ENCODE results near the gene RNF26.

Gene RNF26

GRCh38 chr11:119332111-119332765 lies 2.1 kb upstream of the RNF26 start:
- Histone ChIP-seq H3K27ac (no peak overlapping the region), H3K4me3 (ENCODE audit: low read depth, low read length) (no peak overlapping the region), H3K27me3 (ENCODE audit: insufficient read depth, low read depth, severe bottlenecking) (no peaks in the 10 kb centered on the region), H3K36me3 (no peaks in the 10 kb centered on the region), H3K9me3 (ENCODE audit: severe bottlenecking) (no peaks in the 10 kb centered on the region)
- DNase-seq: peak; percentile 55
- no peak for TF ChIP-seq CTCF (IDR thresholded peaks at IDR 0.05; ENCODE audit: low read depth, low read length)

GRCh38 chr11:119335091-119335654 lies 846 bp downstream of the RNF26 start:
- no peak for TF ChIP-seq CTCF (IDR thresholded peaks at IDR 0.05; ENCODE audit: low read depth, low read length)
- Histone ChIP-seq H3K27me3 (ENCODE audit: insufficient read depth, low read depth, severe bottlenecking) (peaks cover 14% of the 10 kb centered on the region), H3K27ac (no peak overlapping the region), H3K4me3 (ENCODE audit: low read depth, low read length) (no peak overlapping the region), H3K9me3 (ENCODE audit: severe bottlenecking) (no peaks in the 10 kb centered on the region), H3K36me3 (no peaks in the 10 kb centered on the region)
- DNase-seq: no peak

- no peak overlapping the region for H3K4me3 ChIP-seq (ENCODE audit: low read depth, low read length)
- no peak for DNase-seq
- no peak for TF ChIP-seq CTCF (IDR thresholded peaks at IDR 0.05; ENCODE audit: low read depth, low read length)
- H3K9me3 ChIP-seq (ENCODE audit: severe bottlenecking): no peaks in the 10 kb centered on the region
- H3K27ac ChIP-seq: no peak overlapping the region
- peaks cover 18% of the 10 kb centered on the region for H3K27me3 ChIP-seq (ENCODE audit: insufficient read depth, low read depth, severe bottlenecking)
- H3K36me3 ChIP-seq: no peaks in the 10 kb centered on the region
These were observed 1.6 kb downstream of the RNF26 start for GRCh38 chr11:119335655-119336543.

GRCh38 chr11:119336744-119337469 lies 2.6 kb downstream of the RNF26 start:
- Histone ChIP-seq H3K4me3 (ENCODE audit: low read depth, low read length) (no peak overlapping the region), H3K9me3 (ENCODE audit: severe bottlenecking) (no peaks in the 10 kb centered on the region), H3K36me3 (no peaks in the 10 kb centered on the region), H3K27me3 (ENCODE audit: insufficient read depth, low read depth, severe bottlenecking) (peaks cover 25% of the 10 kb centered on the region), H3K27ac (no peak overlapping the region)
- TF ChIP-seq CTCF (IDR thresholded peaks at IDR 0.05; ENCODE audit: low read depth, low read length): no peak
- DNase-seq: no peak

GRCh38 chr11:119337581-119338317 lies 3.4 kb downstream of the RNF26 start:
- Histone ChIP-seq H3K36me3 (no peaks in the 10 kb centered on the region), H3K9me3 (ENCODE audit: severe bottlenecking) (no peaks in the 10 kb centered on the region), H3K27me3 (ENCODE audit: insufficient read depth, low read depth, severe bottlenecking) (peaks cover 25% of the 10 kb centered on the region), H3K27ac (no peak overlapping the region), H3K4me3 (ENCODE audit: low read depth, low read length) (no peak overlapping the region)
- TF ChIP-seq CTCF (IDR thresholded peaks at IDR 0.05; ENCODE audit: low read depth, low read length): no peak
- no peak for DNase-seq
